GM19240 (cell line): Measurements from ENCODE around the gene ZFHX3.

Experiments
- DNase-seq: peaks from one replicate; pipeline ENCODE4 v3.0.0; 2011; ENCODE audit warnings: low spot score; ENCODE audit not compliant: insufficient read length

Gene ZFHX3

DNA sequence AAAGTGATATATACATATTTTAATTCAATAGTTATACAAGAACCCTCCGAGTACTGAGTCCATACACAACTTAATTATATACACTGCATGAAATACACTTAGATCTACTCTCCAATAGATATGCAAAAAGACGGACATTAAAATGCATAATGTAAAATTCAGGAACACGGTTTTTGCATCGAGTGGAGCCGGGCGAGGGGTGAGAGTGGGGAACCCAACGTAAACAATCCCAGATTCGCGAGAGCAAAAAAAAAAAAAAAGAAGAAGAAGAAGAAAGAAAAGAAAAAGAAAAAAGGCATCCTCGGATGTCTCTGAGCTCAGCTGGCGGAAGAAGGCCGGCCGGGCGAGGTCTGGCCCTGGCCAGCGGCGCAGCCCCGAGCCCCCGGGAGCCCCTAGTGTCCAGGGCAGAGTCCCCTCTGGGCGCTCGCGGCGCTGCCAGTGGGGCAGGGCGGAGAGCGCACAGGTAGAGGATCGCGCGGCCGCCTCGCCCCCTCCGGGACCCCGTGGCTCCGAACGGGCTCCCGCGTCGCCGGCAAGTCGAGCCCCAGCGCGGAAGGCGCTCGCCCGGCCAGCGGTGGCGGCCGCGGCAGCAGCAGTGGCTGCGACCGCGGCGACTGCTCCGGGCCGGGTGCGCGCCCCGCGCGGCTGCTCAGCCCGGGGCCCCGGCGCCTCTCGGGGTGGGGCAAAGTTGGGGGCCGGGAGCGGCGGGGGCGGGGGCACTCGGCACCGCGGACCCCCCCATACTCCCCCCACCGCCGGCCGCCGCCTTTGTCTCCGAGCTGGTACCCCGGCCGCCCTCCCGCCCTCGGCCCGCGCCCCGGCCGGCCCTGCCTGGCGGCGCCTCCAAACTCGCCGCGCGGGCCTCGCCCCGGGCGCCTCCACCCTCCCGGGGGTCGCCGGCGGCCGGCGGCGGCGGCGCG lies 9.6 kb upstream of the ZFHX3 start:
- DNase-seq = no peak

- DNase-seq = no peak
Observed at GRCh38 chr16:73056921-73057290, 9.0 kb upstream of the ZFHX3 start.

- DNase-seq = no peak
Observed at GRCh38 chr16:73056448-73056847, 8.5 kb upstream of the ZFHX3 start.

DNA sequence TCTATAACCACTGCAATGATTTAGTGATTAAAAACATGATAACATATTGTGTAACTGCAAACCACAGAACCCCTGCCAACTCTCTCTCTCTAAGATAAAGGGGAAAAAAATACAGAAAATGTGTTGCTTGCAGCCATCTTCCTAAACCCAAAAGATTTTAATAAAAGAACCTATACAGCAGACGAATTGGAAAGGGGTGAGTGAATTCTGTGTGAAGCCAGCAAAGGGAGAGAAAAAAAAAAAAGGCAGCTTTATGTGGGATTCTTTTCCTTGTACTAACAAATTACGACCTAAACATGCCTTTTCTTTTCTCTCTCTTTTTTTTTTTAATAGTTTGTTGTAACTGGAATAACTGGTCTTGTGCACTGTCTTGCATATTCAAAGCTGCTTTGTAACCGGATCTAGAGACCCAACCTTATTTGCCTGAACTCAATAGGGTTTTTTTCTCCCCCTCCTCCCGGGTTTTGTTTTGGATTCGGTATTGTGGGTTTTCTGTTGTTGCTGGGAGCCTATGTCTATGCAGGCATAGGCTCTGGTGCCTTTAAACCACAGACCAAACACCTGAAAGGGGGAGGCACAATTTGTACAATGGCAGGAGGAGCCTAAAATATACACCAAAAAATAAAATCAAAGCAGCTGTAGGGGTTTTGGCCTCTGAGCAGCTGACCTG lies 7.0 kb upstream of the ZFHX3 start:
- DNase-seq = no peak

DNA sequence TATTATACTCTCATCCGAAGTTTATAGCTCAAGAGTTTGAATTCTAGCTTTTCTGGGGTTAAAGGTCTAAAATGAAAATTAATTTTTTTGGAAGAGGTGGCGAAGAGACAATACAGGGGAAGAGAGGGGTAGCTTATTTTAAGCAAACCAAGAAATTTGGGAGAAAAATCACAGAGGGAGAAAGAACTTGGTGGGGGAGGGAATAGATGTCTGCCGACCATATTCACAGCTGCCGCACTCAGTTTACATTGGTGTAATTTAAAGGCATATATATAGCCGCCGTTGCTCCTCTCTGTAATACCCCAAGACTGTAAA lies 6.5 kb upstream of the ZFHX3 start:
- DNase-seq = no peak

- DNase-seq = no peak
Observed at GRCh38 chr16:73054125-73054484, 6.2 kb upstream of the ZFHX3 start.

DNA sequence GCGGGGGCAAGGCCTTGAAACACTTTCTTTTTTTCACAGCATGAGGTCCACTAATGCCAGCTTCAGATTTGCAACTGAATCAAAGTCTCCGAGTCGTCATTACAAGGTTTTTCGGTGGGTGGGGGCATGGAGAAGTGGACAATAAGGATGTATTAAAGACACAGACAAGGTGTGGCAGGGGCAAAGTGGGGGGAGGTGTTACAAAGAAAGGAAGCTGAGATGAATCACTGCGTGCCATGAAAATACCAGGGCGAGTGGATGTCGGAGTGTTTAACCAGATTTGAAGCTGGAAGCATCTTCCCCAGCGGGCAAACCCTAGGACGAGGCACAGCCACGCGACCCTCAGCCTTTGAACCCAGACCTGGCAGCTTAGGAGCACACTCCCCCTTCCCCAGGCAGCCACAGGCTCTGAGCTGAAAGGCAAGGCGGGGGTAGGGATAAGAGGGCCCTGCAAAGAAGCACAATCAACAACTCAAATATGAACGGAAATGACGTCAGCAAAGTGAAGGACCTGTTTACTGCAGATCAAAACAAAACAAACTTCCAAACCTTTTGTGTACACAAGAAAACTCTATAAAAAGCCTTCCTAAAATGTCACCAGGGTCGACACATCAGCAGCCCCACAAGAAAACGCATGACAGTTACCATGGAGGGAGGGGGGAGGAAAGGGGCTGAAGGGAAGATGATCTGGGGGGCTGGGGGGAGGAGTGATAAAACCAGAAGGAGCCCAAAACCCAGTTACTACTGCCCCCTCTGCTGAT lies 5.6 kb upstream of the ZFHX3 start:
- DNase-seq = no peak

DNA sequence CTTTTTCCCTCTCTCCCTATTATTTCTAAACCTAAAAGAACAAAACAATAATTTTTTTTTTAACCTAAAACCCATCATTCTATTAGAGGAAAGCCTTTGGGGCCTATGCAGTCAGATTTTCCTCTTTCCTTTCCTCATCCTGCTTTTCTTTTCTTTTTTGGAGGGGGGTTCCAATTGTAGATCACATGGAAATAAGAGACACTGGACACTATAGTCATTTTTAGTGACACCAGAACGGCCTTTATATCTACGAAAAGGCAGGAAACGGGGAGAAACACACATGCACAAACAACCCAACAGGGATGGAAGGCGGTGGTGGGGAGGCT lies 5.1 kb upstream of the ZFHX3 start:
- no peak for DNase-seq

GRCh38 chr16:73052576-73052975 lies 4.6 kb upstream of the ZFHX3 start:
- DNase-seq = no peak

- DNase-seq = no peak
Observed at GRCh38 chr16:73051961-73052360, 4.0 kb upstream of the ZFHX3 start.

GRCh38 chr16:73051226-73051625 lies 3.3 kb upstream of the ZFHX3 start:
- no peak for DNase-seq

DNA sequence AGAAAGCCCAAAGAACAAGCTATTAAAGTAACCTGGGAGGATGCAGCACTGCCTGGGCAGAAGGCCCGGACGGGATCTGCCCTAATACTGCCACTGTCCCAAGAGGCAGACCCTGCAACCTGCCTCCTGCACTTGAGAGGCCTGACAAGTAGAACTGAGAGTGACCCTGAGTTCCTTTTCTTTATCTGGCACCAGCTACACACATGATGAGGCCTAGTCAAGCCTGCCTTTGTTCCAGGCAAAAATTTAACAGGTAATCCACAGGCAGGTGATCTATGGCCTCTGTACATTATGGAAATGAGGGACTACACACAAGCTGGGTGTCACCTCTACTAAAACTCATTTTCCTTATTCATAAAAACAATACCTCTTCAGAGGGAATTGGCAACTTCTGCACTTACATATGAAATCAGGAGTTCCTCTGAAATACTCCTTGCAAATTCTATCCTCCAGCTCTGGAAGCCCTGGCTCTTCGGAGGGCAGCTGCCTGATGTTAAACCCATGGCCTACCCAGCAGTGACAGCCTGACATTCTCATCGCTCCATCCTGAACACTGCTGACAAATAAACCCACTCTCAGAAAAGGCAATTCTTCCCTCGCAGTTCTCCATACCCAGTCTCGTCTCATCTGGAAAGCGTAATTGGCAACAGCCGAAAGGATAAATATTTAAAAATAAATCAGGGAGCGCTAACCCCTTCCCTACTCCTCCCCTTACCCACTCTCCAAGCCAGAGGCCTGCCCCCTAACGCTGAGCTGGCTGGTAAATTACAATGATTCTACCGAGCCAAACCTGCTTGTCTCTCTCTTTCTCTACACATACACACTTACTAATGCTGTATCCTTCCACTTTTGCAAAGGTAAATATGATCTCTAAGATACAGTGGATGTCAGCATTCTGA lies 2.5 kb upstream of the ZFHX3 start:
- no peak for DNase-seq

DNA sequence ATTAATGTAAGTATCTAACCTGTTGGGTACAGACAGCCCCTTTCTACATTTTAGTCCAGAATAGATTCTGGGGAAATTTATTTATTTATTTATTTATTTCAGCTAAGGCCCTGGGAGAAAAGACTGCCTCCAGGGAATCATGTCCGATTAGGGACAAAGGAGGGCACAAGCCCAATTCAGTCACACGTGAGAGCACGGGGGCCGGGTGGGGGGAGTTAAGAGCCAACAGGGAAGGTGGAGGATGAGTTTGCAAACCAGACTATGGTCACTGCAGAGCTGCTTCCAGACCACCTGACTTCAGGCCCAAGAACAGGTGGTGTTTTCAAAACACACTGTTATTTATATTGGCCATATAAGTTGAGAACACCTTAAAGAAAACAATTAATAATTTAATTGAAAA lies 1.6 kb upstream of the ZFHX3 start:
- DNase-seq = no peak

- DNase-seq = no peak
Observed at GRCh38 chr16:73049091-73049490, 1.2 kb upstream of the ZFHX3 start.

DNA sequence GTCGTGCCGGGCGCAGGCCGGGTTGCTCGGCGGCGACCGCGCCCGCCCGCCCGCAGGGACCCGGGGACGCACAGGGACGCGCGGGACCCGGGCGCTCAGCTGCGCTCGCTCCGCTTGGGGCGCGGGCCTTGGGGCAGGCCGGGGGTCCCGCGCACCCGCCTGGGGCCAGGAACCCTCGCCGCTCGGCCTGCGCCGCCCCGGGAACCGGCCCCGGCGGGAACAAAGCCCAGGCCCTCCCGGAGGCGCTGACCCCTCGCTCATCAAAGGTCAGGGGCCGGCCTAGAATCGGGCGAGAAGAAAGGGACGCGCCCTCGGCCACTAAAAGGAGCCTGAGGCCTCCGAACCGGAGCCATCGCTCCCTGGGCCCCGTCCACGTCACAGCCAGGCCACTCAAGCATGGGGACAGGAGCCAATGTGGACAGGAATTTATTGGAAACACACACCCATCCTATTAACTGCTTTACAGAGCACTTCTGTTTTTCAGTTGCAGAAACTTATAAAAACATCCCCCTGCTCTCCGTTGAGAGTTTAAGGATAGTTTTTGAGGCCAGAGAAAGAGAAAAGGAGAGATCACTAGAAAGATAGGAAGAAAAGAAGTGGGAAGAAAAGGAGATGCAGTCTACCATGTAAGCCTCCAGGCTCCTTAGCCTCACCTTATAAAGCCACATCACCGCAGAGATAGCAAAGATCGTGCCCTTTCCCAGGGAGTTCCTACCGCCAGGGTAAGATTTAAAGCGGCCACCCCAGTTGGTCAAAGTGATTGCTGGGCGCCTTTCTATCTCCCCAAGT lies 558 bp upstream of the ZFHX3 start:
- DNase-seq = no peak

GRCh38 chr16:73047221-73047535 lies 750 bp downstream of the ZFHX3 start:
- no peak for DNase-seq

DNA sequence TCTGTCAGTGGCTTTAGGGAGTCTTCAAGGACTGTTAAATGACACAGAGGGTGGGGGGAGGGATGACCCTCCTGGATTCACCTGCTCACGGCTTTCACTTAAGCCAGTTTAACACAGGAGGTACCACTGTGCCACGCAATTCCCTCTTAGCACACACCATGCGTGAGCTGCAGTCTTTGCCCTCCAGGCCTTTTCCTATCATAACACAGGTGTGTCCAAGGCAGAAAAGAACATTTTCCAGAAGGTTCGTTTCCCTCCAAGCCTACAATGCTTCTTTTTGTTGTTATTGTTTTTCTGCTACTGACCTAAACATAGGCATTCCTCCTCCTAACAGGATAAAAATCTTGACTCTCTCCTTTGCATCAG lies 1.1 kb downstream of the ZFHX3 start:
- DNase-seq = no peak

DNA sequence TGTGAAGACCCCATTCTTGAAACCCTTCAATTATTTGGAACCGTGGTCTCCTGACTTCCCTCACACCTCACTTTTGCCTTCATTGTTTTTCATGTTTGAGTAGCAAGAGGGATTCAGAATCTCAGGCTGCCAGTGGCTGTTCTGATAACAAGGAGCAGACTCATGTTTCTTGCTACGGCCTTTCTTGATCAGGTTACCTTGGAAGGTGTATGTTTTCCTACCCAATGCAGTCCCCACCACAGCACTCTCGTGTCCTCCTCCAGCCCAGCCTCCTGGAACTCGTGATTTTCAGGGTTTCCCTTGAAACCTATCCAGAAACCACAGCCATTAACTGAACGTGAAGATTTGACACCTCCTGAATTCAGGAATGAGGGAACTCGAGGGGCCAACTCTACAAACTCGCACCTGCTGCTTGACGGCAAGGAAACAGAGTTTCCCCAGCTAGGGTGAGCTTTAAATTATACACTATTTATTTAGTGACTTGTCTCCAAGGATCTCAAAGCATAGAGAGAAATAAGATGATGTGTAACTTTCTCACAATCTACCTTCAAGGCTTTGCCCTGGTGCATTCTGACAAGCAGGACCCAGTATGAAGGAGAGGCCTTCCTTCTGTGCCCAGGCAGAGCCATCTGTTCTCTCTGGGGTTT lies 1.6 kb downstream of the ZFHX3 start:
- no peak for DNase-seq

DNA sequence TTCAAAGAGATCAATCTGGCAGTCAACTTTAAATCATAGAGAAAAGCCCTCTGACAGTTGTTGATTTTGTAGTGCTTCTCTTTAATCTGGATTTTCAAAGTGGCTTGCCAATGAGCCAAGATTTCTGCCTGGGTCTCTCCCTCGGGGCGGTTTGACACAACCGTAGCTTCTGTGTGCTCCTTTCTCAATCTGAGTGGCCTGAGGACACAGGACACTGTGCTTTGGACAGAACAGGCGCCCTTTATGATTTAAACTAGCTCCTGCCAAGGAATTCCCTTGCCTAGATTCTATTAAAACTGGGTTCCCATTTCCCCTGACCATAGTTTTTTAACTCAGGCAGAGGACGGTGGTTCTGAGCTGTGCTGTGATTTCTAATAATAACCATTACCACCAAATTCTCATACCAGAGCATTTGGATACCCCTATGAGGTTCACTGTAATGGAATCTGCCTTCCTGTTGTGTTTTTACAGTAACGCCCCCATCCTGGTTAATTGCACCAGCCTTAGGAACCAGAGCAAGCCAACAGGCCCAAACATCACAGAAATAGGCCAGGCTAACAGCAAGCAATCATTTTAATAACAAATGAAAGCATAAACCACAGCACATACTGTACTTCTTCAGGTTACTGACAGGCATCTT lies 4.0 kb downstream of the ZFHX3 start:
- DNase-seq = no peak

DNA sequence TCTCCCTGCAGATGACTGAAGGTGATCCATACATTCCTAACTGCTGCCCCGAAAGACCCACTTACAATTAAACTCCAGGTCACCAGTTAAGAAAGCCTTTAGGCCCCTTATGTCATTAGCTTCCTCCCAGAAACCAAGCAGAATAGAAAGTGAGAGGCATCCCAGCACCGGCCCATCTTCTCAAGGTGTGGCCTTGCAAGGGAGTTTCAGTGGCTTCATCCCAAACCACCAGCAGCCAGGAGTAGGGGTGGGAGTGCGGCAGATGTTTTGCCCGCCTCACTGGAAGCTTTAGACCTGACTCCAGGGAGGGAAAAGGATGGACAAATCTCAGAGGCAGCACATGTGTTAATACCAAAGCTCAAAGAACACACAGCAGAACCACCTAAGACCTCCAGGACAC lies 5.1 kb downstream of the ZFHX3 start:
- DNase-seq = no peak
